Activated T-helper 9 cell treated with anti-CD3 and anti-CD28 coated beads, Interleukin-2, amount 50 U/mL, for 16 hours (primary cell): ENCODE measurements around the gene WDR73.
A peak's percentile ranks its signal among the peaks of the same experiment; 100 is the strongest.
"Not testable (repeated sequence)": the region's sequence is repeated elsewhere in the genome, so short reads cannot be mapped to it uniquely, and the experiment has no call there.

Experiments
- DNase-seq: peaks from one replicate; pipeline ENCODE4 v3.0.0-alpha.2; 2020; ENCODE audit warnings: low read depth

Gene WDR73

DNA sequence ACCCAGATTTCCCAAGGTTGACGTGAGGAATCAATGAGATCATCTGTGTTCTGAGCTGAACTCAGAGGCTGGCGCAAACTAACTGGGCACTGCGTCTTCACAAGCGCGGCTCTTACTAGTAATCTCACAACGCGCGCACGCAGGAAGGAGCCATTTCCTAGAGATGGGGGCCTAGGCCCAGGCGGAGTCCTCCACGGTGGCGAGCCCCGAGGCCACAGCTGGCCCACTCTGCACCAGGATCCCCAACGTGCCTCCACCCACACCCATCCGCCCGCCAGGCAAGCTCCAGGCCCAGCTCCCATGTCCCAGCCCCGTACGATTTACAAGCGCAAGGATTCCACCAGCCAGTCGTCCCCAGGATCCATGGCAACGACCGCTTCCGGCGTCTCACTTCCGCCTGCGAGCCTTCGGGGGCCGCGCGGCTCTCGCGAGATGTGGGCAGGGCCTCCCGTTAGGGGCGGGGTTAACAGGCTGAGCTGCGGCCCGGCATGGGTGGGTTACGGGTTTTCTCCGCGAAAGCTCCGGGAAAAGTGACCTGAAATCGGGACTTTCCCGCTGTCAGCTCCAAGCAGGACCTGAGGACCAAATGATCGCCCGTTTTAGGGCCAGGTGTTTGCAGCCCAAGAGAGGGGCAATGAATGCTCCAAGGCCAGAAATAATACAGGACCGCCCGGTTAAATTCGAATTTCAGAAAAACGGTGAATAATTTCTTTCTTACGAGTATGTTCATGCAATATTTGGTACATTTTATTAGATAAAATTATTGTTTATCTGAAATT is at the start of gene WDR73:
Gene WDR73 (minus strand): TSS at position 374 of the 779 bp plus-strand sequence. CDS start 9 bp downstream, at position 365.
- DNase-seq = peak; percentile 97

DNA sequence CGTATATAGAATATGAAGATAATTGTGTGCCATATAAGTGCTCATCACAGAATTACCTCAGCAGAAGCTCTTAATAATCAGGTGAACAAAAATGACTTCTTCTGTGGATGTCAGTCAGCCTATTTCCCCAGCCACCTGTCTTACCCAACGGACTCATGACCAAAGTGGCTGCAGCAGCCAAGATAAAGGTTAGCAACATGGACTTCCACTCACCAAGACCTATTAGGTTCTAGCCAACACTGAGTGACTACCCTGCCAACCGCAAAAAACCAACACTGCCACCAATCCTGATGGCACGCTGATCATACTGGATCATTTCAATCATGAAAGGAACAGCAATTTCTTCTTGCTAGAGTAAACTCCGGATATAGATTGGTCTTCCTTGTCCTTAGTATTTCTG is 49.7 kb upstream of the WDR73 start:
- DNase-seq = no peak

DNA sequence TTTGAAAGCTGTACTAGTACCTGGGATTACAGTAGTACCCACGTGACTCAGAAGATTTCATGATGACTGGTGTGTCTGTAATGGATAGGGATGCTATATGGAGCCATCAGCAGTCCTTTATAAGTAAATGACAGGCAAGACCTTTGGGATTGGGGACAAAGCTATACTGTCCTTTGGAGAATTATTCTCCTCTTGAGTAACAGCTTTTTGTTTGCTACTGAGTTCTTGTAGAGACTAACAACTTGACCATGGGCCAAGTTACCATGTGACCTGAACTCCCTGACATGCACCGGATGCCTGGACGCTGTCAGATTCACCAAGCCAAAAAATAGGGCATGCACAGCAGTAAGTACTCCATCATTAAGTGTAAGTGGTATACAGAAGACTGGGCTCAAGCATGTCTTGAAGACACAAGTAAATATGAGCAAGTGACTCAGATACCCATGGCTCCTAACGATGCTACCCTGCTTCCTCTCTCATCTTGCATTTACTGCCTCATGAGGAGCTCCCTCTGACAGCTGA is 48.9 kb upstream of the WDR73 start:
- DNase-seq = no peak

DNA sequence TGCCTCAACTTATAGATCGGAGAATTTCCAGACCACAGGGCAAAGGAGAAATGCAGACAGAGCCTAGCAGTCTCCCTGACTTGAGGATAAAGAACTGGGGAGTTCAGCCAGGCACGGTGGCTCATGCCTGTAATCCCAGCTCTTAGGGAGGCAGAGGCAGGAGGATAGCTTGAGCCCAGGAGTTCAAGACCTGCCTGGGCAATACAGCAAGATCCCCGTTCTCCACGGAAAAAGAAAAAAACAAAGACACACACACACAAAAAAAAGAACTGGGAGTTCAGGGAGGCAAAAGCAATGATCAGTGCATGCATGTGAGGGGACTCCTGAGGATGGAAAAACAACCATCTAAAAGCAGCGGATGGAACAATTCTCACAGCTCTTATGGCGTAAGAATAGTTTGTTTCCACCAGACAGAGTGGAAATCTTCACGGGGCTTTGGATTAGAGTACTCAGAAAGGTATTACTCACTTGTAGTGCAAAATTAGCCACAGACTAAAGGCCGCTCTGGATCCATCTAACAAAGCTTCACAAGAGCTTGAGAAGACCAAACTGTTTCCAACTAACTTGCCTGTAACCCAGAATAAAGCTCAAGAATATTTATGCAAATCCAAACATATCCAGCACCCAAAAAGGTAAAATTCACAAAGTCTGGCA is 45.6 kb upstream of the WDR73 start:
- DNase-seq = no peak

DNA sequence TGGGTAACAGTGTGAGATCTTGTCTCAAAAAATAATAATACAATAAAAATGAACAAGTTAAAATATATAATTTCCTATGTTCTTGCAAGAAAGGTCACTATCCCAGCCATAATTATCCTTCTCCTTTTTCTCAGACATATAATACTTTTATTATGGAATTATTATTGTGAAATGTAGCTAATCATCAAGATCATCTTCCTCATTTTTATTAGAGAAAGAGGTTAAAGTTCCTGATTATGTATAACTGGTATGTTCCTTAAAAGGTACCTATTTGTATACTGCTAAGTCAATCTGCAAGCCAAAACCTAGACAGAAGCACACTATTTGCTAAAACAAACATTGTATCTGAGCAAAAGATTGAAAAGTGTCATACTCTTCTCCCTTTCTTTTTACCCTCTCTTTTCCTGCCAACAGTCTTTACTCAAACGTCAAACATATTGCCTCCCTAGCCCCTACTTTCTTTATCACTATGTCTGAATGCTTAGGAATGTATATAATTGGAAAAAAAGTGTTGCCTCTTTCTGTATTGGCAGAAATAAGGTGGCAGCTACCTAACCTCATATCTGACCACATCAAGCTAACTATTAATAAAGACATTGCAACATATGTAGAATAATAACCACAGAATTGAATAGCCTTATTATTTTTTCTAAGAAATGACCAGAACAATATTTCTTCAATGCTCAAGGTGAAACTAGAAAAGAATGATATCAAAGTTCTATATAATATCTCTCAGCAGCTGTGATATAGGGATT is 43.3 kb upstream of the WDR73 start:
- no peak for DNase-seq

DNA sequence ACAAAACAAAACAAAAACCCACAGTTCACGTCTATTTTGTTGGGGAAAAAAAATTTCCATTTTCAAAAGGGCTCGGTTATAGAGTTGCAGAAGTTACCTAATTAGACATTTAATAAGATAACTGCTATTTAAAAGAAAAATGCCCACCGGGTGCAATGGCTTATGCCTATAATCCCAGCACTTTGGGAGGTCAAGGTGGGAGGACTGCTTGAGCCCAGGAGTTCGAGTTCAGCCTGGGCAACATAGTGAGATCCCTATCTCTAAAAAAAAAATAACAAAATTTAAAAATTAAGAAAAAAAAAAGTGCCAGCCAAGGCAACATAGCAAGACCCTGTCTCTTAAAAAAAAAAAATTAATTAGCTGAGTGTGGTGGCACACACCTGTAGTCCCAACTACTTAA is 42.7 kb upstream of the WDR73 start:
- no peak for DNase-seq

DNA sequence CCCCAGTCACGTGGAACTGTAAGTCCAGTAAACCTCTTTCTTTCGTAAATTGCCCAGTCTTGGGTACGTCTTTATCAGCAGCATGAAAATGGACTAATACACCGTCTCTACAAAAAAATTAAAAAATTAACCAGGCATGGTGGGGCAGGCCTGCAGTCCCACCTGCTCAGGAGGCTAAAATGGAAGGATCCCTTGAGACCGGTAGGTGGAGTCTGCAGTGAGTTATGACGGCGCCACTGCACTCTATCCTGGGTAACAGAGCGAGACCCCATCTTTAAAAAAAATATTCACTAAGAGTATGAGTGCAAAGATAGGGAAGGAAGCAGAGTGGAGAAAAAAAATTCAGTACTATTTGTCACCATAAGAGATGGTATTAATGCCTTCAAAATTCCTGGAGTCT is 36.3 kb upstream of the WDR73 start:
- no peak for DNase-seq

DNA sequence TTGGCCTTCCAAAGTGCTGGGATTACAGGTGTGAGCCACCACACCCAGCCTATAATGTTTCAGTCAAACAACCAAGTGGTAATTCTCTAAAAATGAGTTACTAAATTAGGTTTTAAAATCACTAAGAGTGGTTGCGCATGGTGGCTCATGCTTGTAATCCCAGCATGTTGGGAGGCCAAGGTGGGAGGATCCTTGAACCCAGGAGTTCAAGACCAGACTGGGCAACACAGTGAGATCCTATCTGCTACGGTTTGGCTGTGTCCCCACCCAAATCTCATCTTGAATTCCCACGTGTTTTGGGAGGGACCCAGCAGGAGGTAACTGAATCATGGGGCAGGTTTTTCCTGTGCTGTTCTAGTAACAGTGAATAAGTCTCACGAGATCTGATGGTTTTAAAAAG is 35.8 kb upstream of the WDR73 start:
- DNase-seq = no peak

DNA sequence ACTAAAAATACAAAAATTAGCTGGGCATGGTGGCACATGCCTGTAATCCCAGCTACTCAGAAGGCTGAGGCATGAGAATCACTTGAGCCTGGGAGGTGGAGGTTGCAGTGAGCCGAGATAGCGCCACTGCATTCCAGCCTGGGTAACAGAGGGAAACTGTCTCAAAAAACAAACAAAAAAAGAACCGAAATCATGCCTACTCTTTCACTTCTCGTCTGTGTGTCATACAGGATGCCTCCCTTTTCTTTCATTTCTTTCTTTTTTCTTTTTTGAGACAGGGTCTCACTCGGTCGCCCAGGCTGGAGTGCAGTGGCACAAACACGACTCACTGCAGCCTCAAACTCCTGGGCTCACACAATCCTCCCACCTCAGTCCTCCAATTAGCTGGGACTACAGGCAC is 32.4 kb upstream of the WDR73 start:
- not testable (repeated sequence) for DNase-seq

DNA sequence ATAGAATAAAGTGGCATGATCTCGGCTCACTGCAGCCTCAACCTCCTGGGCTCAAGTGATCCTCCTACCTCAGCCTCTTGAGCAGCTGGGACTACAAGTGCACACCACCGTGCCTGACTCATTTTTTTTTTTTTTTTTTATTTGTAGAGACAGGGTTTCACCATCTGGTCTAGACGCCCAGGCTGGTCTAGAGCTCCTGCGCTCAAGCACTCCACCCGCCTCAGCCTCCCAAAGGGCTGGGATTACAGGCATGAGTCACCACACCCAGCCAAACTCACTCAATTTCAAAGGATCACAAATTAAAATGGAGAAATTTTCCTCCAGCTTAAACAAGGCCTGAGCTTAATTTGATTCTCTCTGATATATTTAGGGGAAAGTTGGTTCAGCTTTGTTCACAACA is 31.2 kb upstream of the WDR73 start:
- no peak for DNase-seq

DNA sequence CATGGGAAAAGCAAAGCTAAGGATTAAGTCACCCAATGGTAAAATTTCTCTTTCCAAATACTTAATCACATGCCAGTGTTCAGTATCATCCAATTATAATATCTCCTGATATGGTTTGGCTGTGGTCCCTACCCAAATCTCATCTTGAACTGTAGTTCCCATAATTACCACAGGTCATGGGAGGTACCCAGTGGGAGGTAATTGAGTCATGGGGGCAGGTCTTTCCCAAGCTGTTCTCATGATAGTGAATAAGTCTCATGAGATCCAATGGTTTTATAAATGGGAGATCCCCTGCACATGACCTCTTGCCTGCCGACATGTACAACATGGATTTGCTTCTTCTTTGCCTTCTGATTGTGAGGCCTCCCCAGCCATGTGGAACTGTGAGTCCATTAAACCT is 30.0 kb upstream of the WDR73 start:
- DNase-seq = no peak

DNA sequence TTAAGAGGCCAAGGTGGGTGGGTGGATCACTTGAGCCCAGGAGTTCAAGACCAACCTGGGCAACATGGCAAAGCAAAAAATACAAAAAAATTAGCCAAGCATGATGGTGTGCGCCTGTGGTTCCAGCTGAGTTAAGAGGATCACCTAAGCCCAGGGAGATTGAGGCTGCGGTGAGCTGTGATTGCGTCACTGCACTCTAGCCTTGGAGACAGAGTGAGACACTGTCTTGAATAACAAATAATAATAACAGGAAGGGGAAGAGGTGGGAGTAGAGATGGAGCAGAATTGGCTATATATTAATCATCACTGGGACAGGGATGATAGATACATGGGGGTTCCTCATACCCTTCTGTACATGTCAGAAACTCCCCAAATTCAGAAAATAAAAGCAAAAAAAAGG is 27.7 kb upstream of the WDR73 start:
- peak; percentile 40 for DNase-seq

DNA sequence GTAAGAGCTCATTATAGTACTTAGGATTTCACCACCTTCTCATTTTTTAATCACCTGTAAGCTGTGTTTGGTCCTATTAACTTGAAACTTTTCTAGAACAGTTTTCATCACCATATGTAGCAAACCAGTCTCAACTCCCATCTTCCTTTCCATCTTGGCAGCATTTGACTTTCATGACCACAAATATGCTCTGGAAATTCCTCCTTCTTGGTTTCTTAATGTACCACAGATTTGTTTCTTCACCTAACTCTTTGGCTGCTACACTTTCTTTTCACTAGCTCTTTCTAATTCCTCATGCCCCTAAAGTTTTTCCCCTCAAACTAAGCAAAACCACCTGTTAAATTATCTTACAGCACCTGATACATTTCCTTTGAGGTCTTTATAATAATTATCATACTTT is 17.1 kb upstream of the WDR73 start:
- no peak for DNase-seq

DNA sequence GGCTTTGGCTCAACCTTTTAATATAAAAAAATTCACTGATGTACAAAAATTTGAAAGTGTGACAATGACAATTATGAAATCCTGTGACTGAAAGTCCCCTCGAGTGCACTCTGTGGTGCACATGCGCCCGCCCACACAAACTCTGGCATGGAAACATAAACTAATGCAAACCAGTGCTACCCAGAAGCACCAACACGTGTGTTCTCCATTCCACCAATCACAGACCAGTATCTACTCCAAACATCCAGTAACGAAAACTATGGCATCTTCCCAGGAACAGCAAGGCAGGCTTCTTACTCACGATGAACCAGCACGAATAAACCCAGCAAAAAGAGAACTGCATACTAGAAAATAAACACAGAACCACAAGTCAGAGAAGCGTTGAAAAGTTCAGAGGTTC is 15.6 kb upstream of the WDR73 start:
- peak; percentile 34 for DNase-seq

DNA sequence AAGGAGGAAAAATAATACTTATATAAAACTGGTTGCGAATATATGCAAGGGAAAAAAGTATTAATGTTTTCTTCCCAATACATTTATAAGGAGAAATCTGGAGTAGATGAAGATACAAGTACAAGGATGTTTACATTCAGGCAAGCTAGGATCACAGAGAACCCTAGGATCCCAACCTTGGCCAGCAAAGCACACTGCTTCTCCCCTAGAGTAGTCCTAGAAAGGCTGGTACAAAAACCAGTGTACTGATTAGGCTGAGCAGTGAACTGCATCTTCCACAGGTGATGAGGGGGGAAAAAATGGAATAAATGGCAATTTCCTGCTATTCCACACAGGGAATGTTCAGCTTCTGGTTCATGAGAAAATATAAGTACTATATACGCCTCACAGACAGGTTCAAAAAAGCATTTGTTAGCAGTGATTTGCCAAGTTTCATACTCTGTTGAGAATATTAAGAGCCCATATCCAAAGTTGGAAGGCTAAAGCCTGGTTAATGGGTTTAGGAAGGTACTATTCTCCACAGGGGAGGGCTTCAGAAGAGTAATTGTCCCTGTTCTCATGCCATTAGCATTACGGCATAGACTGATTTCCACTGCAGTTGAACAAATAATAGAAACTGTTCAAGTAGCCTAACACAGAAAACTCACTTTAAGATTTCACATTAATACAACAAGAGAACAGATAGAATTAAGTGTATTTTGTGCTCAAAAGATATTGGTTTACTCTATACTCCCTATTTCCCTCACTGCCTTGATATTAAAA is 14.3 kb upstream of the WDR73 start:
- no peak for DNase-seq

DNA sequence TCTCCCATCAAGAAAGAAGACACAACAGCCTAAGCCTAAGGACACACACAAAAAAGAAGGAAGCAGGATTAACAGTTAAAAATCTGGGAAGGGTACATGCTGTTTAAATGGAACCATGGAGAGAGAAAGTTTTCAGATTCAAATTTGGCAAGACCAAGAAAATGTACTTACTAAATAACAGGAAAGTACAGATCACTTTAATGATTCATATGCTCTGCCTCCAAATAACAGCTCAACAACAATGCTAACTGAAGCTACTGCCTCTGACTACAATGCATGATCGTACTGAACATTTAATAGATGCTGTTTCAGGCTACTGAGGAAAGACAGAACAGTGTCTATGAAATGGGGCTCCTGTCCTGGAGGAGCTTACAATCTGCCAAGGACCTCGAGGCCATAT is 12.3 kb upstream of the WDR73 start:
- no peak for DNase-seq

DNA sequence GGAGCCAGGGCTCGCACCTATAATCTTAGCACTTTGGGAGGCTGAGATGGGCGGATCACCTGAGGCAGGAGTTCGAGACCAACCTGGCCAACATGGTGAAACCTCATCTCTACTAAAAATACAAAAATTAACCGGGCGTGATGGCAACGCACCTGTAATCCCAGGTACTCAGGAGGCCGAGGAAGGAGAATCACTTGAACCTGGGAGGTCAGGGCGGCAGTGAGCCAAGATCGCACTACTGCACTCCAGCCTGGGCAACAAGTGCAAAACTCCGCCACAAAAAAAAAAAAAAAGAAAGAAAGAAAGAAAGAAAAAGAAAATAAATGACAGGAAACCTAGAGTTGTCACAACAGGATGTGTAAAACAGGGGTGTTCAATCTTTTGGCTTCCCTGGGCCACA is 6.9 kb upstream of the WDR73 start:
- DNase-seq = no peak

DNA sequence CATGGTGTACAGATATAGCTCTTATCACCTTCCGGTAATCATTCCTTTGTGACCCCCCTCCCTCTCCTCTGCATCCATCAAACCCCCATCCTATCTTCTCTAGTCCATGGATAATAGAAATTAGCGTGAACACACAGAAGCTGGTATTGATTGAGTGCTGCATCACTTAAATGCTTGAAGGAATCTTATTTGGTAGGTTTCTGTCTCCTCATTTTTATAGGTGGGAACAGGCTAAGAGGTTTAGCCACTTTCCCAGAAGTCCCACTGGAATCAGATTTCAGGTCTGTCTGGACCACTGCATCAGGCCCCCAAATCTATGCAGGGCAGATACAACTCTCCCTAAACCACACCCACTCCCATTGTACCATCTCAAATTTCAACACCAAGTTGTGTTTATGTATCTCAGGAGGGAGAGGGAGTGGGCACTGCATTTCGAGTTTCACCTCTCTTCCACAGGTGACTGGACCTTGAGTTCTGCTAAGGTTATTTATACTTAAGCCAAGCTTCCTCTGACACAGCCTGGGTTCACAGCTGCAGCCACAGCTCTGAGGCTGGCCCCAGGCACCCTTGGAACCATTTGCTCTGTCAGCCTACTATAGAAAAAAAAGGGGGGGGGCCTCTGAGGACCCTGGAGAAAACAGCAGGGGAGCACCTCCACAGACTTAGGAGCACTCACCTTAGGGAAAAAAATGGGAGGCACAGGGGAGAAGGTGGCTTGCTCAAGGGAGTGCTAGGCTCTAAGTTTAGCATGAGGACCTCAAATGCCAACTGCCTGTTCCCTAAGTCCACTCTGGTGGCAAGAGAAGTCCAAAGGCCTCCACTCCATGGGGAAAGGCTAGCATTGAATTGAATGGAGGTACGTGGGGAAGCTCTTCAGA is 6.1 kb upstream of the WDR73 start:
- DNase-seq = no peak

DNA sequence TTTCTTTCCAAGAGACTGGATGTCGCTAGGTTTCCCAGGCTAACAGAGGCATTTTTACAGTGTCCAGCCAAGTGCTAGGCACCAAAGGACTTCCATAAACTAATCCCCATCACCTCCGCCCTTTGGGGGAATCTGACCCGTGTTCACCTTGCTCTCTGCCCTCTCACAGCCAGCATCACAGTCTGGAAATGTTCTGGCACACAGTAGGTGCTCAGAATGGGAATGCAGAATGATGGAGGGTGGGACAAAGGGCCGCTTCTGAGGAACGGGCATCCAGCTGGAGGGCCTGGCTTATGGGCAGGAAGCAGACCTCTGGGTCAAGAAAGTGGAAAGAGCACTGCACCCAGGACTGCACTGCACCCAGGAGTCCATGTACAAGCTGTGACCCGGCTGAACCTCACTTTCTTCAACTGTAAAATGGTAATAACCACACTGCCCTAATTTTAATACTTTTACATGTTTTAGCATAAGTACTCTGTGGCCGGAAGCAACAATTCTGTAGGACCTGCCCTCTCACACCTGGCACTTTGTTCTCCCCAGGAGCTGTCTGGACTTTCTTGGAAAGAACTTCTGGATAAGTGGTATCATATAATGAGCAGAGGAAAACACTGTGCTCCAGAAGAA is 4.8 kb upstream of the WDR73 start:
- DNase-seq = no peak

DNA sequence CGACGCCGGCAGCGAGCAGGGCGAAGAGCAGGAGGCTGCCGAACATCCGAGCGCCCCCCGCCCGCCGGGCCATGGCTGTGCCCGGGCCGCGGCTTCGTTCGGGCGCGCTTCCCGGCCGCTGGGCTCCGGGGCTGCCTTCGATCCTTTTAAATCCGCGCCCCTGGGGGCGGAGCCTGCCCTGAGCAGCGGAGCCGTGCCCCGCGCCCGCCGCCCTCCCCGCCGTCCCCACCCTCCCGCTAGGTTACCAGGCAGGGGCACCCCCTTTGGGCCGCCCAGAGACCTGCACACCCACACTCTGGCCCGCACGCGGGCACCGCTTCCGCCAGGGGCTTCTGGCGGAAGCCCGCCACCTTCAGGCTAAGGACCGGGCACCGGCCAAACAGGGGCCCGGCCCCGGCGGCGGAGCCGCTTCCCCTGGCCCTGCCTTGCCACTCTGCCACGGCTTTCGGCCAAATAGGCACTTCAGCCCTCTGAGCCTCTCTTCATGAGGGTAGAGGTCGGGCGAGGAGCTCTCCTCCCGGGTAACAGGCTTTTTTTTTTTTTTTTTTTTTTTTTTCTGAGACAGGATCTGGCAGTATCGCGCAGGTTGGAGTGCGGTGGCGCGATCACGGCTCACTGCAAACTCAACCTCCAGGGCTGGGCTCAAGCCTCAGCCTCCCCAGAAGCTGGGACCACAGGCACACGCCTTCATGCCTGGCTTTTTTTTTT is 4.2 kb upstream of the WDR73 start, which contains the start of gene NMB:
Gene NMB (minus strand): TSS at position 120 of the 708 bp plus-strand sequence. CDS start 47 bp downstream, at position 73.
- peak; percentile 75 for DNase-seq
